Stimulated activated CD4-positive, alpha-beta T cell treated with anti-CD3 and anti-CD28 coated beads, Interleukin-15, amount 100 ng/mL, for 1 hour (primary cell): ENCODE measurements around the gene MAGED4.
"Not testable (repeated sequence)": the region's sequence is repeated elsewhere in the genome, so short reads cannot be mapped to it uniquely, and the experiment has no call there.

ENCODE experiments used
- DNase-seq, 2 donors: peaks; one replicate each; pipeline ENCODE4 v3.0.0-alpha.2; 2020; ENCODE audit warnings: low read depth in 1 of 2, low spot score in 1 of 2

MAGED4 gene

GRCh38 chrX:52184440-52185077 is at the start of gene MAGED4:
Gene MAGED4 (plus strand): TSS chrX:52184888. CDS start chrX:52185923, 1,035 bp downstream.
- DNase-seq: not testable (repeated sequence)

GRCh38 chrX:52138830-52139544 is 45.7 kb upstream of the MAGED4 start:
- no peak for DNase-seq

GRCh38 chrX:52139545-52139895 is 45.2 kb upstream of the MAGED4 start:
- DNase-seq: no peak

- no peak for DNase-seq
These were observed 44.7 kb upstream of the MAGED4 start for GRCh38 chrX:52140020-52140419.

- not testable (repeated sequence) for DNase-seq
These were observed 34.0 kb upstream of the MAGED4 start for GRCh38 chrX:52150667-52151066.

- not testable (repeated sequence) for DNase-seq
These were observed 24.5 kb upstream of the MAGED4 start for GRCh38 chrX:52160140-52160539.

GRCh38 chrX:52166840-52167239 is 17.8 kb upstream of the MAGED4 start:
- DNase-seq: no peak

GRCh38 chrX:52171055-52171454 is 13.6 kb upstream of the MAGED4 start:
- DNase-seq: not testable (repeated sequence)

GRCh38 chrX:52185078-52185453 is 378 bp downstream of the MAGED4 start:
- DNase-seq: not testable (repeated sequence)

- DNase-seq: not testable (repeated sequence)
These were observed 26.7 kb downstream of the MAGED4 start for GRCh38 chrX:52211405-52211804.

GRCh38 chrX:52213276-52213675 is 28.6 kb downstream of the MAGED4 start:
- DNase-seq: no peak

- DNase-seq: no peak
These were observed 31.9 kb downstream of the MAGED4 start for GRCh38 chrX:52216541-52216940.

GRCh38 chrX:52217494-52218160 is 32.9 kb downstream of the MAGED4 start:
- DNase-seq: no peak

GRCh38 chrX:52220936-52221335 is 36.2 kb downstream of the MAGED4 start:
- DNase-seq: no peak
